HepG2 (cell line): ENCODE data around the gene PHLDB1. TPM values are rescaled to one million over a fixed set of nuclear protein-coding genes. Genes with fewer than 3 reads are reported as not detected.

Experiments used
- ARID2 ChIP-seq: sonication (generic); formaldehyde crosslinking; IDR thresholded peaks from 2 replicates; pipeline ENCODE4 v1.8.1; 2022; ENCODE audit warnings: mild to moderate bottlenecking, missing genetic modification reagents, borderline replicate concordance
- ATM ChIP-seq: fragments of 450-650 bp; IDR thresholded peaks from 2 replicates; pipeline ENCODE4 v1.7.1; 2017; ENCODE audit warnings: mild to moderate bottlenecking, borderline replicate concordance
- CEBPB ChIP-seq: IDR thresholded peaks from 2 replicates; pipeline ENCODE4 v1.6.1; 2011; ENCODE audit warnings: low read depth, low read length, improper control_type of control experiment, borderline replicate concordance
- HIVEP1 ChIP-seq: sonication (generic); formaldehyde crosslinking; IDR thresholded peaks from 2 replicates; pipeline ENCODE4 v1.4.0; 2020; ENCODE audit warnings: mild to moderate bottlenecking, missing genetic modification reagents
- HNRNPL ChIP-seq: fragments of 200-400 bp; formaldehyde crosslinking; IDR thresholded peaks from 2 replicates; pipeline ENCODE4 v1.6.1; 2017; ENCODE audit warnings: mild to moderate bottlenecking, low read depth, low read length
- HNRNPLL ChIP-seq: fragments of 200-400 bp; formaldehyde crosslinking; IDR thresholded peaks from 2 replicates; pipeline ENCODE4 v1.6.1; 2017; ENCODE audit warnings: mild to moderate bottlenecking, low read depth, low read length; ENCODE audit not compliant: poor library complexity, severe bottlenecking
- KLF16 ChIP-seq, 2 experiments: sonication (generic) in 1 of 2; formaldehyde crosslinking in 1 of 2; IDR thresholded peaks; 2 replicates each; pipeline versions ENCODE4 v1.6.1 to v1.8.0; 2016 to 2023; ENCODE audit warnings: missing genetic modification reagents in 2 of 2, missing compliant biosample characterization in 1 of 2
- NCOA5 ChIP-seq: sonication (generic); formaldehyde crosslinking; IDR thresholded peaks from 2 replicates; pipeline ENCODE4 v1.4.0; 2020; ENCODE audit warnings: missing genetic modification reagents
- SMAD1 ChIP-seq: sonication (generic); formaldehyde crosslinking; IDR thresholded peaks from 2 replicates; pipeline ENCODE4 v1.4.0; 2020; ENCODE audit warnings: missing genetic modification reagents, low read depth, mild to moderate bottlenecking, borderline replicate concordance
- SMAD3 ChIP-seq: sonication (generic); formaldehyde crosslinking; IDR thresholded peaks from 2 replicates; pipeline ENCODE4 v1.4.0; 2020; ENCODE audit warnings: missing genetic modification reagents
- ZNF678 ChIP-seq: sonication (generic); formaldehyde crosslinking; IDR thresholded peaks from 2 replicates; pipeline ENCODE4 v1.4.0; 2020; ENCODE audit warnings: mild to moderate bottlenecking, missing genetic modification reagents
- polyA plus RNA-seq, 8 experiments: library from polyadenylated mRNA; depleted of rRNA in 3 of 8; stranded (reverse) in 7 of 8; unstranded in 1 of 8; fragments of >200 nt; fragmentation: Illumina TruSeq in 4 of 8; extraction: Trizol in 4 of 8; gene quantifications; 2 replicates each; pipeline versions ENCODE4 v1.2.1 to v1.2.3, GENCODE V29; 2011 to 2016; ENCODE audit warnings: low read depth in 4 of 8, missing spikeins in 1 of 8, mixed read lengths in 1 of 8; ENCODE audit not compliant: insufficient read depth in 1 of 8
- total RNA-seq, 5 experiments: library from RNA; depleted of rRNA; stranded (reverse); fragments of >200 nt; fragmentation: Illumina TruSeq; extraction: Trizol; gene quantifications; 2 replicates each; pipeline ENCODE4 v1.2.3, GENCODE V29; 2016; ENCODE audit warnings: low read depth in 1 of 5
- TF ChIP-seq, protein P1 (sequence below): sonication (generic); formaldehyde crosslinking; IDR thresholded peaks from 2 replicates; pipeline ENCODE4 v1.5.0; 2020; ENCODE audit warnings: mild to moderate bottlenecking, missing genetic modification reagents
- TF ChIP-seq, protein P2 (sequence below): sonication (generic); formaldehyde crosslinking; IDR thresholded peaks from 2 replicates; pipeline ENCODE4 v1.5.0; 2020; ENCODE audit warnings: mild to moderate bottlenecking, missing genetic modification reagents, borderline replicate concordance
- TF ChIP-seq, protein P3 (sequence below): sonication (generic); formaldehyde crosslinking; IDR thresholded peaks from 2 replicates; pipeline ENCODE4 v1.4.0; 2020; ENCODE audit warnings: mild to moderate bottlenecking, missing genetic modification reagents
- TF ChIP-seq, protein P4 (sequence below): IDR thresholded peaks from 2 replicates; pipeline ENCODE4 v1.6.1; 2016; ENCODE audit warnings: control low read depth
- TF ChIP-seq, protein P5 (sequence below): IDR thresholded peaks from 2 replicates; pipeline ENCODE4 v1.6.1; 2016; ENCODE audit warnings: low read depth

Gene PHLDB1
- total and polyA plus RNA-seq, 2 of the 13 experiments (the other 11 are each of a cell fraction or from before 2014, with no cell fraction given) = 13.8 to 14.2 TPM

DNA sequence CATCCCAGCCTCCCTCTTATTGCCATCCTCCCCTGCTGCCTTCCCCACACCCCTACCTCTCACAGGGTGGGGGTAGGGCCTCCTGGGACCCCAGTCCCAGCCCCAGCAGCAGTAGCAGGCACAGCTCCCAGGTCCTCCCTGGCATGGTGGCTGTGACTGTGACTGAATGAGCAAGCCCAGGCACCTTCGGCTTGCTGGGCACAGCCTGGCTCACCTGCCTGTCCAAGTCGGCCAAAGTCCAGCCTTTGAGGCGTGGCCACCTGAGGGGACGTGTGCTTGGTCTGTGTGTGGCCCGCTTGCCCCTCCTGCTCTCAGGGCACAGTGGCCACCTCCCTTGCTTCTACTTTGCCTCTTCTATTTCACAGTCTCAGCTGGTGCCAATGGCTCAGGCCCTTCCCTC, 72.1 kb downstream of the PHLDB1 start, which contains the start of gene TREH (continued):
- TF ChIP-seq, protein P1, sequence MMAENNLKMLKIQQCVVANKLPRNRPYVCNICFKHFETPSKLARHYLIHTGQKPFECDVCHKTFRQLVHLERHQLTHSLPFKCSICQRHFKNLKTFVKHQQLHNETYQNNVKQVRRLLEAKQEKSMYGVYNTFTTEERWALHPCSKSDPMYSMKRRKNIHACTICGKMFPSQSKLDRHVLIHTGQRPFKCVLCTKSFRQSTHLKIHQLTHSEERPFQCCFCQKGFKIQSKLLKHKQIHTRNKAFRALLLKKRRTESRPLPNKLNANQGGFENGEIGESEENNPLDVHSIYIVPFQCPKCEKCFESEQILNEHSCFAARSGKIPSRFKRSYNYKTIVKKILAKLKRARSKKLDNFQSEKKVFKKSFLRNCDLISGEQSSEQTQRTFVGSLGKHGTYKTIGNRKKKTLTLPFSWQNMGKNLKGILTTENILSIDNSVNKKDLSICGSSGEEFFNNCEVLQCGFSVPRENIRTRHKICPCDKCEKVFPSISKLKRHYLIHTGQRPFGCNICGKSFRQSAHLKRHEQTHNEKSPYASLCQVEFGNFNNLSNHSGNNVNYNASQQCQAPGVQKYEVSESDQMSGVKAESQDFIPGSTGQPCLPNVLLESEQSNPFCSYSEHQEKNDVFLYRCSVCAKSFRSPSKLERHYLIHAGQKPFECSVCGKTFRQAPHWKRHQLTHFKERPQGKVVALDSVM (CRISPR knock-in tag) = no peak
- TF ChIP-seq HIVEP1 (CRISPR knock-in tag) (no peak), HNRNPLL (peak; percentile 27), ZNF678 (CRISPR knock-in tag) (no peak), KLF16 (CRISPR knock-in tag; IDR thresholded peaks at IDR 0.05) (0 out of 4 replicates have a peak, but pooled peaks of 1 of the 2 experiments have one; percentile 34), SMAD1 (CRISPR knock-in tag) (no peak), CEBPB (no peak), ATM (no peak), HNRNPL (peak; percentile 94), NCOA5 (no peak), SMAD3 (no peak), ARID2 (CRISPR knock-in tag) (no peak)
- TF ChIP-seq, protein P2, sequence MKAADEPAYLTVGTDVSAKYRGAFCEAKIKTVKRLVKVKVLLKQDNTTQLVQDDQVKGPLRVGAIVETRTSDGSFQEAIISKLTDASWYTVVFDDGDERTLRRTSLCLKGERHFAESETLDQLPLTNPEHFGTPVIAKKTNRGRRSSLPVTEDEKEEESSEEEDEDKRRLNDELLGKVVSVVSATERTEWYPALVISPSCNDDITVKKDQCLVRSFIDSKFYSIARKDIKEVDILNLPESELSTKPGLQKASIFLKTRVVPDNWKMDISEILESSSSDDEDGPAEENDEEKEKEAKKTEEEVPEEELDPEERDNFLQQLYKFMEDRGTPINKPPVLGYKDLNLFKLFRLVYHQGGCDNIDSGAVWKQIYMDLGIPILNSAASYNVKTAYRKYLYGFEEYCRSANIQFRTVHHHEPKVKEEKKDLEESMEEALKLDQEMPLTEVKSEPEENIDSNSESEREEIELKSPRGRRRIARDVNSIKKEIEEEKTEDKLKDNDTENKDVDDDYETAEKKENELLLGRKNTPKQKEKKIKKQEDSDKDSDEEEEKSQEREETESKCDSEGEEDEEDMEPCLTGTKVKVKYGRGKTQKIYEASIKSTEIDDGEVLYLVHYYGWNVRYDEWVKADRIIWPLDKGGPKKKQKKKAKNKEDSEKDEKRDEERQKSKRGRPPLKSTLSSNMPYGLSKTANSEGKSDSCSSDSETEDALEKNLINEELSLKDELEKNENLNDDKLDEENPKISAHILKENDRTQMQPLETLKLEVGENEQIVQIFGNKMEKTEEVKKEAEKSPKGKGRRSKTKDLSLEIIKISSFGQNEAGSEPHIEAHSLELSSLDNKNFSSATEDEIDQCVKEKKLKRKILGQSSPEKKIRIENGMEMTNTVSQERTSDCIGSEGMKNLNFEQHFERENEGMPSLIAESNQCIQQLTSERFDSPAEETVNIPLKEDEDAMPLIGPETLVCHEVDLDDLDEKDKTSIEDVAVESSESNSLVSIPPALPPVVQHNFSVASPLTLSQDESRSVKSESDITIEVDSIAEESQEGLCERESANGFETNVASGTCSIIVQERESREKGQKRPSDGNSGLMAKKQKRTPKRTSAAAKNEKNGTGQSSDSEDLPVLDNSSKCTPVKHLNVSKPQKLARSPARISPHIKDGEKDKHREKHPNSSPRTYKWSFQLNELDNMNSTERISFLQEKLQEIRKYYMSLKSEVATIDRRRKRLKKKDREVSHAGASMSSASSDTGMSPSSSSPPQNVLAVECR = peak; percentile 52; the same call in 1 of the 2 replicates
- TF ChIP-seq, protein P3, sequence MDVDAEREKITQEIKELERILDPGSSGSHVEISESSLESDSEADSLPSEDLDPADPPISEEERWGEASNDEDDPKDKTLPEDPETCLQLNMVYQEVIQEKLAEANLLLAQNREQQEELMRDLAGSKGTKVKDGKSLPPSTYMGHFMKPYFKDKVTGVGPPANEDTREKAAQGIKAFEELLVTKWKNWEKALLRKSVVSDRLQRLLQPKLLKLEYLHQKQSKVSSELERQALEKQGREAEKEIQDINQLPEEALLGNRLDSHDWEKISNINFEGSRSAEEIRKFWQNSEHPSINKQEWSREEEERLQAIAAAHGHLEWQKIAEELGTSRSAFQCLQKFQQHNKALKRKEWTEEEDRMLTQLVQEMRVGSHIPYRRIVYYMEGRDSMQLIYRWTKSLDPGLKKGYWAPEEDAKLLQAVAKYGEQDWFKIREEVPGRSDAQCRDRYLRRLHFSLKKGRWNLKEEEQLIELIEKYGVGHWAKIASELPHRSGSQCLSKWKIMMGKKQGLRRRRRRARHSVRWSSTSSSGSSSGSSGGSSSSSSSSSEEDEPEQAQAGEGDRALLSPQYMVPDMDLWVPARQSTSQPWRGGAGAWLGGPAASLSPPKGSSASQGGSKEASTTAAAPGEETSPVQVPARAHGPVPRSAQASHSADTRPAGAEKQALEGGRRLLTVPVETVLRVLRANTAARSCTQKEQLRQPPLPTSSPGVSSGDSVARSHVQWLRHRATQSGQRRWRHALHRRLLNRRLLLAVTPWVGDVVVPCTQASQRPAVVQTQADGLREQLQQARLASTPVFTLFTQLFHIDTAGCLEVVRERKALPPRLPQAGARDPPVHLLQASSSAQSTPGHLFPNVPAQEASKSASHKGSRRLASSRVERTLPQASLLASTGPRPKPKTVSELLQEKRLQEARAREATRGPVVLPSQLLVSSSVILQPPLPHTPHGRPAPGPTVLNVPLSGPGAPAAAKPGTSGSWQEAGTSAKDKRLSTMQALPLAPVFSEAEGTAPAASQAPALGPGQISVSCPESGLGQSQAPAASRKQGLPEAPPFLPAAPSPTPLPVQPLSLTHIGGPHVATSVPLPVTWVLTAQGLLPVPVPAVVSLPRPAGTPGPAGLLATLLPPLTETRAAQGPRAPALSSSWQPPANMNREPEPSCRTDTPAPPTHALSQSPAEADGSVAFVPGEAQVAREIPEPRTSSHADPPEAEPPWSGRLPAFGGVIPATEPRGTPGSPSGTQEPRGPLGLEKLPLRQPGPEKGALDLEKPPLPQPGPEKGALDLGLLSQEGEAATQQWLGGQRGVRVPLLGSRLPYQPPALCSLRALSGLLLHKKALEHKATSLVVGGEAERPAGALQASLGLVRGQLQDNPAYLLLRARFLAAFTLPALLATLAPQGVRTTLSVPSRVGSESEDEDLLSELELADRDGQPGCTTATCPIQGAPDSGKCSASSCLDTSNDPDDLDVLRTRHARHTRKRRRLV (CRISPR knock-in tag) = no peak
- TF ChIP-seq, protein P4, sequence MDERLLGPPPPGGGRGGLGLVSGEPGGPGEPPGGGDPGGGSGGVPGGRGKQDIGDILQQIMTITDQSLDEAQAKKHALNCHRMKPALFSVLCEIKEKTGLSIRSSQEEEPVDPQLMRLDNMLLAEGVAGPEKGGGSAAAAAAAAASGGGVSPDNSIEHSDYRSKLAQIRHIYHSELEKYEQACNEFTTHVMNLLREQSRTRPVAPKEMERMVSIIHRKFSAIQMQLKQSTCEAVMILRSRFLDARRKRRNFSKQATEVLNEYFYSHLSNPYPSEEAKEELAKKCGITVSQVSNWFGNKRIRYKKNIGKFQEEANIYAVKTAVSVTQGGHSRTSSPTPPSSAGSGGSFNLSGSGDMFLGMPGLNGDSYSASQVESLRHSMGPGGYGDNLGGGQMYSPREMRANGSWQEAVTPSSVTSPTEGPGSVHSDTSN (CRISPR knock-in tag) = no peak
- TF ChIP-seq, protein P5, sequence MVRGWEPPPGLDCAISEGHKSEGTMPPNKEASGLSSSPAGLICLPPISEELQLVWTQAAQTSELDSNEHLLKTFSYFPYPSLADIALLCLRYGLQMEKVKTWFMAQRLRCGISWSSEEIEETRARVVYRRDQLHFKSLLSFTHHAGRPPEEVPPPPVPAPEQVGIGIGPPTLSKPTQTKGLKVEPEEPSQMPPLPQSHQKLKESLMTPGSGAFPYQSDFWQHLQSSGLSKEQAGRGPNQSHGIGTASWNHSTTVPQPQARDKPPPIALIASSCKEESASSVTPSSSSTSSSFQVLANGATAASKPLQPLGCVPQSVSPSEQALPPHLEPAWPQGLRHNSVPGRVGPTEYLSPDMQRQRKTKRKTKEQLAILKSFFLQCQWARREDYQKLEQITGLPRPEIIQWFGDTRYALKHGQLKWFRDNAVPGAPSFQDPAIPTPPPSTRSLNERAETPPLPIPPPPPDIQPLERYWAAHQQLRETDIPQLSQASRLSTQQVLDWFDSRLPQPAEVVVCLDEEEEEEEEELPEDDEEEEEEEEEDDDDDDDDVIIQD = no peak
